ENCODE results near the gene MYL5. TPM values are rescaled to one million over a fixed set of nuclear protein-coding genes. Genes with fewer than 3 reads are reported as not detected.

Gene MYL5
- total and polyA plus RNA-seq, 10 of the 15 experiments (the other 5 are each of a cell fraction or from before 2014, with no cell fraction given), result 1.2 to 13.8 (median 7.1) TPM

DNA sequence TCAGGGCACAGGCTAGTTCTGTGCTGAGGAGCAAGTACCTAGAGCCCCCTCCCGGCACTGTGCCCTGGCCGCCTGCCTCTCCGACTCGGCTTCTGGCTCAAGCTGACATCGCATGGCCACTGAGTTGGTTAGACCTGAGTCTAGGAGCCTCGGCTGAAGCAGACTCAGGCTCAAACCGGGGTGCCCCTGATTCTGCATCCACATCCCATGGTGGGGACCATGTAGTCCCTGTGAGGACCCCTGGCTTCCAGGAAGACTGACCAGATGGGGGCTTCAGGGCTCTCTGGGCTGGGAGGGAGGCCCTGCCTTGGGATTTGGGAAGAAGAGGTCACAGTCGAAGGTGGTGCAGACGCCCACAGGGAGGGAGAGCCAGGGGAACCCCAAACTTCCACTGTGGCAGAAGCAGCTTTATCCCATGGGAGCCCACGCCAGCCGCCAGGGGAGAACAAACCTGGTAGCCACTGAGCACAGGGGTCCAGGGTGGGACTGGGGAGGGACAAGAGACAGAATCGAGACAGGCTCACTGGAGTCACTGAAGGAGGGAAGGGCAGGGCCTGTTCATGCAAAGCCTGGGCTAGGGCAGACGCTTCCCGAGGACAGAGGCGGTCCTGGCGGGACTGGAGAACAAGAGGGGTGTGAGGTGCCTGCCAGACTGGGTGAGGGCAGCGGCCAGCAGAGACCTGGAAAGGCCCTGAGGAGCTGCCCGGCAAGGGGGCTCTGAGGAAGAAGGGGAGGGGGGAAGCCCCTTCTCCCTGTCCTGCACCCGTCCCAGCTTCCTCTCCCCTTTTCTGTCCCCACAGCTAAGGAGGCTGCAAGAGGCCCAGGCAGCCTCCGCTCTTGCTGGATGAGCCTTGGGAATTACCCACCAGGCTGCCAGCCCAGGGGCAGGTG is 47.9 kb upstream of the MYL5 start (continued):
- TF ChIP-seq, protein P1, sequence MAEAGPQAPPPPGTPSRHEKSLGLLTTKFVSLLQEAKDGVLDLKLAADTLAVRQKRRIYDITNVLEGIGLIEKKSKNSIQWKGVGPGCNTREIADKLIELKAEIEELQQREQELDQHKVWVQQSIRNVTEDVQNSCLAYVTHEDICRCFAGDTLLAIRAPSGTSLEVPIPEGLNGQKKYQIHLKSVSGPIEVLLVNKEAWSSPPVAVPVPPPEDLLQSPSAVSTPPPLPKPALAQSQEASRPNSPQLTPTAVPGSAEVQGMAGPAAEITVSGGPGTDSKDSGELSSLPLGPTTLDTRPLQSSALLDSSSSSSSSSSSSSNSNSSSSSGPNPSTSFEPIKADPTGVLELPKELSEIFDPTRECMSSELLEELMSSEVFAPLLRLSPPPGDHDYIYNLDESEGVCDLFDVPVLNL (IDR thresholded peaks at IDR 0.05; ENCODE audit: low read depth, low read length), result no peak
- no peak for TF ChIP-seq BACH1 (IDR thresholded peaks at IDR 0.05; ENCODE audit: borderline replicate concordance)
- TF ChIP-seq GATAD2B (conservative IDR thresholded peaks at IDR 0.05; ENCODE audit: low read depth), result no peak
- no peak for TF ChIP-seq MYC (IDR thresholded peaks at IDR 0.05; ENCODE audit: insufficient read depth, insufficient read length, insufficient replicate concordance, low read length, severe bottlenecking)
- TF ChIP-seq SMAD5 (IDR thresholded peaks at IDR 0.05; ENCODE audit: low read depth), result no peak

- BruUV-seq (replicated peaks), result no TSS peak
- H3K9me3 ChIP-seq (replicated peaks; ENCODE audit: control insufficient read depth, insufficient read depth, low read length), result peaks cover 3% of the 10 kb centered on the region; the same call in 2 of the 3 replicates
- H3K79me2 ChIP-seq (ENCODE audit: control insufficient read depth, insufficient read depth, low read length), result no peaks in the 10 kb centered on the region
- H3K27ac ChIP-seq (ENCODE audit: control insufficient read depth, insufficient read depth), result no peak overlapping the region
- H3K9ac ChIP-seq (ENCODE audit: control insufficient read depth, insufficient read depth, low read length), result no peak overlapping the region
- H3K4me1 ChIP-seq (ENCODE audit: control insufficient read depth, insufficient read depth, low read length), result no peaks in the 10 kb centered on the region
- in situ Hi-C loops (cut with MboI), result no loop called here
- WGBS (ENCODE audit: insufficient coverage, insufficient replicate concordance, low lambda C conversion rate, missing lambda C conversion rate), result 23% methylated on average over 10 of the region's 15 CpGs
- no peak overlapping the region for H2AFZ ChIP-seq (ENCODE audit: control insufficient read depth, low read depth, low read length)
- DNase-seq (ENCODE audit: low read depth, low spot score) (no peak), ATAC-seq (no peak), FAIRE-seq (no peak)
- no peaks in the 10 kb centered on the region for H3K27me3 ChIP-seq (replicated peaks in 1 of 2; ENCODE audit: control insufficient read depth in 2 of 2, insufficient read depth in 2 of 2, low read length in 1 of 2)
- CTCF ChIA-PET, result no interaction called here
- H4K20me1 ChIP-seq (ENCODE audit: control insufficient read depth, insufficient read depth), result no peaks in the 10 kb centered on the region
- H3K36me3 ChIP-seq (ENCODE audit: control insufficient read depth in 2 of 2, insufficient read depth in 2 of 2, low read length in 1 of 2), result no peaks in the 10 kb centered on the region
- no peak overlapping the region for H3K4me3 ChIP-seq
- POLR2A ChIA-PET, result interaction anchor here (0.7 kb wide), 1 partner anchor 25 kb away, joined by 4 read pairs; no protein-coding TSS in a partner anchor
- RAD21 ChIA-PET (ENCODE audit: unreplicated experiment), result no interaction called here
- intact Hi-C loops (cut with micrococcal nuclease; ENCODE audit: unreplicated experiment), result no loop called here
- SMC1A ChIA-PET (ENCODE audit: uncharacterized antibody, unreplicated experiment), result no interaction called here
- H3K4me2 ChIP-seq (ENCODE audit: control insufficient read depth, insufficient read depth), result no peak overlapping the region
- TF ChIP-seq KLF5 (IDR thresholded peaks at IDR 0.05; ENCODE audit: partially characterized antibody) (no peak), RB1 (IDR thresholded peaks at IDR 0.05; ENCODE audit: borderline replicate concordance) (no peak), ZBTB11 (CRISPR knock-in tag; IDR thresholded peaks at IDR 0.05) (no peak), EP300 (IDR thresholded peaks at IDR 0.05; ENCODE audit: borderline replicate concordance in 1 of 2, control insufficient read depth in 1 of 2, low read depth in 2 of 2, low read length in 2 of 2) (no peak), REST (IDR thresholded peaks at IDR 0.05; ENCODE audit: low read depth, low read length) (no peak)
These were observed 46.8 kb upstream of the MYL5 start for GRCh38 chr4:627347-628125.

All from GM12878 (cell line).